GM10248 (cell line): Measurements from ENCODE around the gene DDX42.
"Not testable (repeated sequence)": the region's sequence is repeated elsewhere in the genome, so short reads cannot be mapped to it uniquely, and the experiment has no call there.

Experiments used
- CTCF ChIA-PET: fragments of 300-600 bp; sonication (Branson Sonifier 250); formaldehyde crosslinking; extraction: SDS; loops from one replicate; lab custom pipeline; 2021; ENCODE audit warnings: antibody characterized with exemption; lab: Yijun Ruan, JAX
- POLR2A ChIA-PET: fragments of 350-650 bp; sonication (Branson Sonifier 250); formaldehyde crosslinking; extraction: SDS; loops from one replicate; lab custom pipeline; 2020; ENCODE audit warnings: antibody characterized with exemption; lab: Yijun Ruan, JAX
- DNase-seq: peaks from one replicate; pipeline ENCODE4 v3.0.0; 2012; ENCODE audit errors: extremely low spot score
- CTCF ChIP-seq: IDR thresholded peaks from 2 replicates; pipeline ENCODE4 v1.5.1; 2012; ENCODE audit warnings: mild to moderate bottlenecking, low read depth; ENCODE audit errors: extremely low read depth, missing control alignments, control extremely low read depth

DDX42 gene

GRCh38 chr17:63785556-63785955 lies 11.6 kb downstream of the DDX42 start:
- ChIA-PET CTCF (interaction anchor here (1.7 kb wide), 1 partner anchor 10 kb away, joined by 4 read pairs; no protein-coding TSS in a partner anchor), POLR2A (no interaction called here)
- TF ChIP-seq CTCF: no peak
- no peak for DNase-seq

- ChIA-PET POLR2A (no interaction called here), CTCF (interaction anchor here (0.8 to 1.7 kb wide), 4 partner anchors 10 to 50 kb away, joined by 3 to 4 read pairs (median 4); no protein-coding TSS in a partner anchor)
- DNase-seq: no peak
- no peak for TF ChIP-seq CTCF
These were observed 12.1 kb downstream of the DDX42 start for GRCh38 chr17:63786117-63786516.

GRCh38 chr17:63786971-63787711 lies 13.2 kb downstream of the DDX42 start:
- no peak for TF ChIP-seq CTCF
- no peak for DNase-seq
- CTCF ChIA-PET: interaction anchor here (1.3 to 1.7 kb wide), 3 partner anchors 9 to 51 kb away, joined by 3 to 4 read pairs (median 4); no protein-coding TSS in a partner anchor
- POLR2A ChIA-PET: no interaction called here

- ChIA-PET POLR2A (interaction anchor here (0.7 kb wide), 1 partner anchor 39 kb away, joined by 11 read pairs; no protein-coding TSS in a partner anchor), CTCF (interaction anchor here (1.3 to 2.0 kb wide), 2 partner anchors 12 to 14 kb away, joined by 4 to 8 read pairs; no protein-coding TSS in a partner anchor)
- no peak for DNase-seq
- TF ChIP-seq CTCF: no peak
These were observed 16.1 kb downstream of the DDX42 start for GRCh38 chr17:63790057-63790456.

GRCh38 chr17:63792055-63792729 lies 18.2 kb downstream of the DDX42 start:
- CTCF ChIA-PET: interaction anchor here (0.8 to 1.4 kb wide), 2 partner anchors 11 to 12 kb away, joined by 3 to 4 read pairs; no protein-coding TSS in a partner anchor
- no peak for TF ChIP-seq CTCF
- DNase-seq: no peak
- POLR2A ChIA-PET: no interaction called here

GRCh38 chr17:63796375-63796774 lies 22.4 kb downstream of the DDX42 start:
- POLR2A ChIA-PET, DNase-seq: not testable (repeated sequence)
- CTCF ChIA-PET: interaction anchor here (1.0 kb wide), 1 partner anchor 10 kb away, joined by 4 read pairs; no protein-coding TSS in a partner anchor
